Measurements from ENCODE around the gene KIRREL3.

DNA sequence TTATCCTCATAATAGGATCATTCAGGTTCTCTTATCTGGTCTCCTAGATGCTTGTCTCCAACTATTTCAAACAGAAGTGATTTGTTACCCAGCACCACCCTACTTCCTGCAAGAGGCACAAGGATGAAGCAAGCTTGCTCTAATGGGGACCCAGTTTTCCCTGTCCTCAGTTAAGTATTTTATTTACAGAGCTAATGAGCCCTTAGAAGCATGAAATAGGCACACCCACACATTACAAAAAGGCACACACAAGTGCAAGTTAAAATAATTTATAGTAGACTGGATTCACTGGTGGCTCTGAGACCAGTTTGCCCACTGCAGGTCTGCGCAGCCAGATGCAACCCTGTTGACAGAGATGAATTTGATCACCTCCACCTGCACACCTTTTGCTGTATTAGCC lies 167.5 kb downstream of the KIRREL3 start:
- no peak for TF ChIP-seq EZH2 (IDR thresholded peaks at IDR 0.05)
- TF ChIP-seq POLR2AphosphoS5 (IDR thresholded peaks at IDR 0.05; ENCODE audit: borderline replicate concordance, low read depth, low read length), result no peak
- no peak for TF ChIP-seq FOXP2 (optimal IDR thresholded peaks at IDR 0.05; ENCODE audit: control extremely low read depth, extremely low read length, insufficient read depth)

Data from SK-N-MC (cell line).